Smooth muscle cell (in vitro differentiated cells): ENCODE measurements around the gene TNFSF4. TPM values are rescaled to one million over a fixed set of nuclear protein-coding genes. Genes with fewer than 3 reads are reported as not detected.

Experiments used
- DNase-seq: peaks from one replicate; lab custom pipeline; 2025; ENCODE audit not compliant: unreplicated experiment; lab: John Stamatoyannopoulos, UW
- H2AFZ ChIP-seq: fragments of 200-600 bp; sonication (generic); 2 replicates; pipeline ENCODE4 v1.6.0; 2016; ENCODE audit warnings: antibody characterized with exemption, low read depth, mild to moderate bottlenecking
- H3F3A ChIP-seq: fragments of 200-600 bp; sonication (generic); 2 replicates; pipeline ENCODE4 v1.6.0; 2017; ENCODE audit warnings: antibody characterized with exemption, low read depth
- H3K27ac ChIP-seq: fragments of 200-600 bp; sonication (generic); 2 replicates; pipeline ENCODE4 v1.5.1; 2016; ENCODE audit warnings: low read depth, mild to moderate bottlenecking
- H3K27me3 ChIP-seq: fragments of 200-600 bp; sonication (generic); 2 replicates; pipeline ENCODE4 v1.6.1; 2016; ENCODE audit warnings: low read depth, mild to moderate bottlenecking
- H3K36me3 ChIP-seq: fragments of 200-600 bp; sonication (generic); 2 replicates; pipeline ENCODE4 v1.5.1; 2016; ENCODE audit warnings: low read depth
- H3K4me1 ChIP-seq: fragments of 200-600 bp; sonication (generic); 2 replicates; pipeline ENCODE4 v1.5.1; 2016; ENCODE audit warnings: low read depth
- H3K4me2 ChIP-seq: fragments of 200-600 bp; sonication (generic); 2 replicates; pipeline ENCODE4 v1.6.0; 2016; ENCODE audit warnings: mild to moderate bottlenecking
- H3K4me3 ChIP-seq: fragments of 200-600 bp; sonication (generic); 2 replicates; pipeline ENCODE4 v1.5.1; 2016; ENCODE audit warnings: mild to moderate bottlenecking
- H3K79me2 ChIP-seq: fragments of 200-600 bp; sonication (generic); 2 replicates; pipeline ENCODE4 v1.6.0; 2016; ENCODE audit warnings: low read depth, mild to moderate bottlenecking
- H3K9ac ChIP-seq: fragments of 200-600 bp; sonication (generic); 2 replicates; pipeline ENCODE4 v1.6.0; 2016; ENCODE audit warnings: low read depth
- H3K9me3 ChIP-seq: fragments of 200-600 bp; sonication (generic); replicated peaks from 2 replicates; pipeline ENCODE4 v1.5.1; 2016; ENCODE audit warnings: low read depth
- H4K20me1 ChIP-seq: fragments of 200-600 bp; sonication (generic); 2 replicates; pipeline ENCODE4 v1.6.0; 2016; ENCODE audit warnings: low read depth
- WGBS: methylation state at CpG from one replicate; pipeline ENCODE4 v1.1.7; 2016; ENCODE audit warnings: low lambda C conversion rate; 5-methylcytosine and 5-hydroxymethylcytosine counted together
- polyA plus RNA-seq: library from polyadenylated mRNA; unstranded; fragments of >200 nt; fragmentation: Nextera tagmentation; extraction: Ambion mirVana; gene quantifications from 2 replicates; pipeline ENCODE4 v1.2.1, GENCODE V29; 2016
- total RNA-seq: library from RNA; depleted of rRNA; stranded (reverse); fragments of >200 nt; gene quantifications from 2 replicates; pipeline ENCODE4 v1.2.3, GENCODE V29; 2014
- TF ChIP-seq, protein P1 (sequence below): fragments of 200-600 bp; sonication (generic); IDR thresholded peaks from 2 replicates; pipeline ENCODE4 v1.5.1; 2017; ENCODE audit warnings: borderline replicate concordance, mild to moderate bottlenecking, antibody characterized with exemption; ENCODE audit not compliant: insufficient read depth, poor library complexity, severe bottlenecking

The TNFSF4 gene
- total and polyA plus RNA-seq, 2 experiments from 2014 or later = 1.0 to 4.5 TPM

DNA sequence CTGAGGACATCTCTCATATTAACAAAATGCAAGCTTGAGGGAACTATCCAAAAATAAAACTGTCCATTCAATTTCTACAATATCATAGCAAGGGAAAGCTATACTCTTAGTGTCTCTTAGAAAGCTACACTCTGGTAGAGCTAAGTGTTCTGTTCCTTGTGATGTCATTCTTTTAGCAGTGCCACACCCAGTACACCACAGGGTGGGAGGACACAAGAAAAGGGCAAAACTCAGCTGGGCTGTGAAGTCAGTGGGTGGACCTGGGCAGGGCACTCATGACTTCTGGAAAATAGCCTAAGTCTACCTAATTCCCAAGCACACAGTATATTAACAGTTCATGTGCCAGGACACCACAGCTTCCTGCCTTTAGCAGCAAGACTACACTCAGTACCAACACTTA, 42.2 kb upstream of the TNFSF4 start:
- no peak overlapping the region for H3K27ac ChIP-seq
- peaks cover 2% of the 10 kb centered on the region for H3K4me1 ChIP-seq
- no peak overlapping the region for H3K4me2 ChIP-seq
- no peaks in the 10 kb centered on the region for H3F3A ChIP-seq
- TF ChIP-seq, protein P1, sequence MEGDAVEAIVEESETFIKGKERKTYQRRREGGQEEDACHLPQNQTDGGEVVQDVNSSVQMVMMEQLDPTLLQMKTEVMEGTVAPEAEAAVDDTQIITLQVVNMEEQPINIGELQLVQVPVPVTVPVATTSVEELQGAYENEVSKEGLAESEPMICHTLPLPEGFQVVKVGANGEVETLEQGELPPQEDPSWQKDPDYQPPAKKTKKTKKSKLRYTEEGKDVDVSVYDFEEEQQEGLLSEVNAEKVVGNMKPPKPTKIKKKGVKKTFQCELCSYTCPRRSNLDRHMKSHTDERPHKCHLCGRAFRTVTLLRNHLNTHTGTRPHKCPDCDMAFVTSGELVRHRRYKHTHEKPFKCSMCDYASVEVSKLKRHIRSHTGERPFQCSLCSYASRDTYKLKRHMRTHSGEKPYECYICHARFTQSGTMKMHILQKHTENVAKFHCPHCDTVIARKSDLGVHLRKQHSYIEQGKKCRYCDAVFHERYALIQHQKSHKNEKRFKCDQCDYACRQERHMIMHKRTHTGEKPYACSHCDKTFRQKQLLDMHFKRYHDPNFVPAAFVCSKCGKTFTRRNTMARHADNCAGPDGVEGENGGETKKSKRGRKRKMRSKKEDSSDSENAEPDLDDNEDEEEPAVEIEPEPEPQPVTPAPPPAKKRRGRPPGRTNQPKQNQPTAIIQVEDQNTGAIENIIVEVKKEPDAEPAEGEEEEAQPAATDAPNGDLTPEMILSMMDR = no peak
- H3K79me2 ChIP-seq = no peaks in the 10 kb centered on the region
- H3K27me3 ChIP-seq = no peaks in the 10 kb centered on the region
- H3K36me3 ChIP-seq = no peaks in the 10 kb centered on the region
- no peak overlapping the region for H2AFZ ChIP-seq
- no peak overlapping the region for H3K9ac ChIP-seq
- no peak for DNase-seq
- no peak overlapping the region for H3K4me3 ChIP-seq
- H3K9me3 ChIP-seq = no peaks in the 10 kb centered on the region
- no peaks in the 10 kb centered on the region for H4K20me1 ChIP-seq

DNA sequence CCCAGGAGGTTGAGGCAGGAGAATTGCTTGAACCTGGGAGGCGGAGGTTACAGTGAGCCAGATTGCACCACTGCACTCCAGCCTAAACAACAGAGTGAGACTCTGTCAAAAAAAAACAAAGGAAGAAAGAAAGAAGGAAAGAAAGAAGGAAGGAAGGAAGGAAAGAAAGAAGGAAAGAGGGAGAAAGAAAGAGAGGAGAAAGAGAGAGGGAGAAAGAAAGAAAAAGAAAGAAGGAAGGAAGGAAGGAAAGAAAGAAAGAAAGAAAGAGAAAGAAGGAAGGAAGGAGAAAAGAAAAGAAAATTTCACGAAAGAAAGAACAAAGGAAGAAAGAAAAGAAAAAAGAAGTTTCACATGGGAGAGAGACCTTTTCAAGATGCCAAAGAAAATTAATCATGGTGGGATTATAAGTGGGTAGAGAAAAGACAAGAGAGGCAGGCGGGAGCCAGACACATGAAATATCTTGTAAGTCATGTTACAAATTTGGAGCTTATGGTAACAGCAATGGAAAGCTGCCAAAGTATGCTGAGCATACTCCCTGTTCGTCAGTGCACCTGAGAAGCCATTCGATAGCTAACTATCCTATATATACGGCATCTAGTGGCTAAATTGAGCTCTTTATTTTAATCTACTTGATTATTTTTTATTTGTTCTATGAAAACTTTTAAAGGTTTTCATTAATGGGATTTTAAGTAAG, 41.3 kb upstream of the TNFSF4 start:
- 89% methylated on average over 6 of the region's 6 CpGs for WGBS

DNA sequence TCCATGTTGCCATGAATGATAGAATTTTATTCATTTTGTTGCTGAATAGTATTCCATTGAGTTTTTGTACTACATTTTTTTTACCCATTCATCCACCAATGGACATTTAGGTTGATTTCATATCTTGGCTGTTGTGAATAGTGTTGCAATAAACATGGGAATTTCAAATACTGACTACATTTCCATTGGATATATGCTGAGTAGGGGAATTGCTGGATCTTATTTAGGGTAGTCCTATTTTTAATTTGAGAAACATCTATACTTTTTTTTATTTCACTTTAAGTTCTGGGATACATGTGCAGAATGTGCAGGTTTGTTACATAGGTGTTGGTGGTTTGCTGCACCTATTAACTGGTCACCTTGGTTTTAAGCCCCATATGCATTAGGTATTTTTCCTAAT, 38.8 kb upstream of the TNFSF4 start:
- Histone ChIP-seq H3K27me3 (no peaks in the 10 kb centered on the region), H4K20me1 (no peaks in the 10 kb centered on the region), H3K9me3 (peaks cover 6% of the 10 kb centered on the region), H3K4me1 (no peaks in the 10 kb centered on the region), H3K36me3 (no peaks in the 10 kb centered on the region), H3K4me3 (no peak overlapping the region), H3F3A (no peaks in the 10 kb centered on the region), H3K4me2 (no peak overlapping the region), H3K9ac (no peak overlapping the region), H2AFZ (no peak overlapping the region), H3K27ac (no peak overlapping the region), H3K79me2 (no peaks in the 10 kb centered on the region)
- TF ChIP-seq, protein P1 = no peak
- DNase-seq = no peak

More for the DNA sequence above, 41.3 kb upstream of the TNFSF4 start:
- Histone ChIP-seq H3K36me3 (no peaks in the 10 kb centered on the region), H2AFZ (no peak overlapping the region), H3K4me2 (no peak overlapping the region), H3K27ac (no peak overlapping the region), H3K9me3 (peaks cover 3% of the 10 kb centered on the region), H4K20me1 (no peaks in the 10 kb centered on the region), H3K4me3 (no peak overlapping the region), H3F3A (no peaks in the 10 kb centered on the region), H3K9ac (no peak overlapping the region), H3K79me2 (no peaks in the 10 kb centered on the region), H3K4me1 (peaks cover 2% of the 10 kb centered on the region), H3K27me3 (no peaks in the 10 kb centered on the region)
- TF ChIP-seq, protein P1 = no peak
- DNase-seq = no peak

DNA sequence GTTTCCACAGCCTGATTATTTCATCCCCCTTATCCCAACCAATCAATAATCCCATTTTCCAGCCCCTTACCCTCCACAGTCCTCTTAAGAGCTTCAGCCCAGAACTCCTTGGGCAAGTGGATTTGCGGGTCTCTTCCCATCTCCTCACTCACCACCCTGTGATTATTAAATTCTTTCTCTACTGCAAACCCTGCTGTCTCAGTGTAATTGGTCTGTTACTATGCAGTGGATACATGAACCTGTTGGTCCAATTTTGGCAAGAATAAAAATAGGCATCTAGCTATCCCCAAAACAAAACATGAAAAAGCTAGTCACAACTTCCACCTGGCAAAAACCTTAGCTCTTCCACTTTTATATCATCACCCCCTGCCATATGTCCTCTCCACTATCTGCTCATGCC, 36.2 kb upstream of the TNFSF4 start:
- no peaks in the 10 kb centered on the region for H3K4me1 ChIP-seq
- WGBS = 97% methylated on average over 1 of the region's 1 CpG

More for the DNA sequence above, 36.2 kb upstream of the TNFSF4 start:
- Histone ChIP-seq H3K79me2 (no peaks in the 10 kb centered on the region), H3K27ac (no peak overlapping the region), H2AFZ (no peak overlapping the region), H3K4me2 (no peak overlapping the region), H3F3A (no peaks in the 10 kb centered on the region), H3K9ac (no peak overlapping the region), H3K9me3 (peaks cover 6% of the 10 kb centered on the region), H3K4me3 (no peak overlapping the region), H3K27me3 (no peaks in the 10 kb centered on the region), H4K20me1 (no peaks in the 10 kb centered on the region), H3K36me3 (no peaks in the 10 kb centered on the region)
- DNase-seq = no peak
- TF ChIP-seq, protein P1 = no peak
